ENCODE measurements around the gene KLHDC1. TPM values are rescaled to one million over a fixed set of nuclear protein-coding genes. Genes with fewer than 3 reads are reported as not detected.

Gene KLHDC1
- total and polyA plus RNA-seq, 9 of the 15 experiments (the other 6 are each of a cell fraction or from before 2014, with no cell fraction given) = 0.08 to 0.41 (median 0.18) TPM

DNA sequence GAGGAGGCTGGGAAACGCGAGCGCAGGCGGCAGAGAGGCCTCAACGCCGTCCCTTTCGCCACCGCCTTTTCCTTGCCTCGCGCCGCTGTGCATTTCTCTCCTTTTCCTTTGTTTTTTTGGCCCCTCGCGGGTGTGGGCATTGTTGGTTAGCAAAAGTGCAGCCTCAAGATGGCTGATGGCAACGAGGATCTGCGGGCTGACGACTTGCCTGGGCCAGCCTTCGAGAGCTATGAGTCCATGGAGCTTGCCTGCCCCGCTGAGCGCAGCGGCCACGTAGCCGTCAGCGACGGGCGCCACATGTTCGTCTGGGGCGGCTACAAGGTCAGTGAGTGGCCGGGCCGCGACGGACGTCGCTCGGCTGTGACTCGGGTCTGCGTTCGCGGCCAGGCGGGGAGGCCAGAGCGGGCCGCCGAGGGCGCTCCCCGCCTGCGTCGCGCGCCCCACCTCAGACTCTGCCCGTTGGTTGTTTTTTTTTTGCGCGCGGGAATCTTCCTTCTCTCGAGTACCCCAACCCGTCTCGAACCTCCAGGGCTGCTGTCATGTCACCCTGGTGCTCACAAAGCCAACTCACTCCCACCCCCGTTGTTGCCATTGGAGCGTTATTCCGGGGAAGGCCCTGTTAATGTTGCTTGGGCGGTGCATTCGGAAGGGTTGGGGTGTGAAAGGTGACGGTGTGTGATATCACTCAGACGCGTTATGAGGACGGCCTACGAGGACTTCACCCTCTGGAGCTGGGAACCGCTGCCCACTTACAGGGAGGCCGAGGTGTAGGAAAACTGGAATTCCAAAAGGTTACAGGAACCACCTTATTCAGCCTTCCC is 75.6 kb downstream of the KLHDC1 start (continued):
- TF ChIP-seq, protein P1, sequence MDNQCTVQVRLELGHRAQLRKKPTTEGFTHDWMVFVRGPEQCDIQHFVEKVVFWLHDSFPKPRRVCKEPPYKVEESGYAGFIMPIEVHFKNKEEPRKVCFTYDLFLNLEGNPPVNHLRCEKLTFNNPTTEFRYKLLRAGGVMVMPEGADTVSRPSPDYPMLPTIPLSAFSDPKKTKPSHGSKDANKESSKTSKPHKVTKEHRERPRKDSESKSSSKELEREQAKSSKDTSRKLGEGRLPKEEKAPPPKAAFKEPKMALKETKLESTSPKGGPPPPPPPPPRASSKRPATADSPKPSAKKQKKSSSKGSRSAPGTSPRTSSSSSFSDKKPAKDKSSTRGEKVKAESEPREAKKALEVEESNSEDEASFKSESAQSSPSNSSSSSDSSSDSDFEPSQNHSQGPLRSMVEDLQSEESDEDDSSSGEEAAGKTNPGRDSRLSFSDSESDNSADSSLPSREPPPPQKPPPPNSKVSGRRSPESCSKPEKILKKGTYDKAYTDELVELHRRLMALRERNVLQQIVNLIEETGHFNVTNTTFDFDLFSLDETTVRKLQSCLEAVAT (IDR thresholded peaks at IDR 0.05) = peak in 1 of 2 experiments; percentile 67; a peak in 1 of 4 replicates
- TF ChIP-seq ZNF12 (CRISPR knock-in tag; IDR thresholded peaks at IDR 0.05) (0 out of 2 replicates have a peak, but pooled peaks have one; percentile 28), ZNF143 (CRISPR knock-in tag; IDR thresholded peaks at IDR 0.05) (peak; percentile 25; the same call in 1 of the 2 replicates), RBBP5 (IDR thresholded peaks at IDR 0.05; ENCODE audit: borderline replicate concordance, insufficient read depth, low read length, poor library complexity, severe bottlenecking) (peak; percentile 36)

- H3K4me1 ChIP-seq (replicated peaks in 1 of 2; ENCODE audit: control insufficient read depth in 2 of 2, insufficient read depth in 2 of 2, low read length in 2 of 2) = peaks cover 17 to 20% of the 10 kb centered on the region in 2 experiments; a peak in 4 of 5 replicates
- peak; percentile 70 for FAIRE-seq
- no peaks in the 10 kb centered on the region for H3K27me3 ChIP-seq (ENCODE audit: control insufficient read depth in 2 of 2, insufficient read depth in 2 of 2, low read length in 2 of 2)
- peak overlapping the region; percentile 95 for H3K4me2 ChIP-seq (ENCODE audit: insufficient read depth, low read length)
- H2AFZ ChIP-seq (ENCODE audit: low read depth, low read length) = peak overlapping the region; percentile 91
- POLR2A ChIA-PET = interaction anchor here (0.8 to 5.4 kb wide), 7 partner anchors 12 to 149 kb away, joined by 3 to 31 read pairs (median 5); partner anchors contain the start of genes MGAT2, POLE2 and RPL36AL
- no peaks in the 10 kb centered on the region for H3K9me1 ChIP-seq (ENCODE audit: control insufficient read depth, insufficient read depth, low read length)
- H3K79me2 ChIP-seq (ENCODE audit: control insufficient read depth, insufficient read depth, low read length) = peaks cover 32% of the 10 kb centered on the region
- intact Hi-C loops (cut with micrococcal nuclease) = loop anchor here (2.0 to 5.0 kb wide), 2 partner anchors 78 to 137 kb away; no protein-coding TSS in a partner anchor
- ATAC-seq = no peak
- no peaks in the 10 kb centered on the region for H4K20me1 ChIP-seq (replicated peaks; ENCODE audit: control insufficient read depth, insufficient read depth, low read length)
- no peak for TF ChIP-seq RFX5 (IDR thresholded peaks at IDR 0.05; ENCODE audit: low read depth, low read length)
- TF ChIP-seq HMBOX1 (IDR thresholded peaks at IDR 0.05) = peak; percentile 76
- TF ChIP-seq ZNF354B (CRISPR knock-in tag; IDR thresholded peaks at IDR 0.05) = no peak
- TF ChIP-seq ZBED1 (IDR thresholded peaks at IDR 0.05) = no peak
- no peak for TF ChIP-seq SIRT6 (IDR thresholded peaks at IDR 0.05; ENCODE audit: low read depth, low read length)
- TF ChIP-seq XRCC3 (IDR thresholded peaks at IDR 0.05) = no peak
- no peak for TF ChIP-seq LARP7 (IDR thresholded peaks at IDR 0.05)
- no peak for TF ChIP-seq PHTF2 (CRISPR knock-in tag; IDR thresholded peaks at IDR 0.05)
- 0 out of 4 replicates have a peak, but pooled peaks of 1 of the 2 experiments have one; percentile 35 for TF ChIP-seq SIN3A (IDR thresholded peaks at IDR 0.05; ENCODE audit: borderline replicate concordance in 2 of 2, control insufficient read depth in 1 of 2, low read depth in 2 of 2, low read length in 2 of 2)
- TF ChIP-seq ZNF316 (IDR thresholded peaks at IDR 0.05) = no peak
- no peak for TF ChIP-seq HMG20B (CRISPR knock-in tag; IDR thresholded peaks at IDR 0.05)
- BruUV-seq (replicated peaks) = TSS peak; percentile 58
- no peaks in the 10 kb centered on the region for H3K9me3 ChIP-seq (replicated peaks; ENCODE audit: control insufficient read depth, insufficient read depth, low read depth, low read length)
- peak in 1 of 4 experiments; percentile 31 for DNase-seq (ENCODE audit: extremely low read depth in 1 of 4, low spot score in 3 of 4)
- in situ Hi-C loops (cut with MboI) = loop anchor here (5.0 kb wide), 1 partner anchor 82 kb away; the partner anchor contains the start of gene POLE2
- H3K9ac ChIP-seq (ENCODE audit: insufficient read depth in 1 of 2, low read depth in 2 of 2, low read length in 2 of 2) = peak overlapping the region; percentile 94 to 100
- 2% methylated on average over 6 of the region's 6 CpGs for WGBS (ENCODE audit: insufficient coverage, low coverage, missing lambda C conversion rate)
- peak overlapping the region; percentile 99 for H3K27ac ChIP-seq (ENCODE audit: extremely low read depth, low read depth, low read length)
- peak overlapping the region; percentile 93 for H3K4me3 ChIP-seq
- CTCF ChIA-PET (ENCODE audit: low intra/inter-chr PET ratio) = no interaction called here
- no peaks in the 10 kb centered on the region for H3K36me3 ChIP-seq (ENCODE audit: control insufficient read depth, insufficient read depth, low read length)
These were observed 76.3 kb downstream of the KLHDC1 start for GRCh38 chr14:49769171-49769570.

Measured in K562 (cell line).